Measurements from ENCODE around the gene ZMYM3.

DNA sequence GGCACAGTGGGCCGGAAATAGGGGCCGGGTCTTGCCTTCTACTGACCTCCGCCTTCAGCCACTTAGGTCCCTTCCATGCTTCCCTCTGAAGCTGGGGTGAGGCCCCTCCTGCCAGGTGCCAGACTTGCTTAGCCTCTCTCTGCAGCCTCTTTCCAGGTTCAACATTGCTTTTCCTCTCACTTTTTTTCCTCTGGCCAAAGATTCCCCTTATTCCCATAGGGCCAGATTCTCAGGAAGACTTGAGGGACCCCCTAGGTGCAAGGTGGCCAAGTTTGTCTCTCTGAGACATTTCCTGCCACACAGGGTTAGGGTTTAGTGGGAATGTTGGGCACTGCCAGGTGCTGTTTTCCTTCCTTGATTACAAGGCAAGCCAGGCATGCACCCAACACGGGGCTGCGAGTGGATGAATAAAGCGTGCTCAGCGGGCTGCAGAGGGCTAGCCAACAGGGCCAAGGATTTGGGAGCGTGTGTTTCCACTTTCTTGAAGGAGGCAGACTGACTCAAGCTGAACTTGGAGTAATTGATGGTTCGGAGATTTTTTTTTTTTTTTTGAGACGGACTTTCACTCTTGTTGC is 38.5 kb downstream of the ZMYM3 start:
- TF ChIP-seq POLR2AphosphoS2 (conservative IDR thresholded peaks at IDR 0.05; ENCODE audit: low read length), result no peak
- TF ChIP-seq SMC3 (IDR thresholded peaks at IDR 0.05), result no peak
- no peak for TF ChIP-seq ZFP36 (IDR thresholded peaks at IDR 0.05; ENCODE audit: borderline replicate concordance, partially characterized antibody)
- TF ChIP-seq POLR2A (IDR thresholded peaks at IDR 0.05; ENCODE audit: low read length), result no peak
- TF ChIP-seq MAFK (IDR thresholded peaks at IDR 0.05; ENCODE audit: partially characterized antibody), result no peak
- TF ChIP-seq EP300 (IDR thresholded peaks at IDR 0.05), result no peak
- TF ChIP-seq FOSL2 (IDR thresholded peaks at IDR 0.05), result no peak
- TF ChIP-seq FOSL2 (CRISPR knock-in tag; IDR thresholded peaks at IDR 0.05), result no peak

Measured in A549 (cell line).